ENCODE measurements around the gene GPR153. TPM values are rescaled to one million over a fixed set of nuclear protein-coding genes. Genes with fewer than 3 reads are reported as not detected.

GPR153 gene
- total RNA-seq, 1 experiment from 2014 or later: 3.4 TPM

- DNase-seq: peak; percentile 74
- Histone ChIP-seq H3K4me1 (ENCODE audit: low read length) (peaks cover 26% of the 10 kb centered on the region), H3K4me3 (ENCODE audit: low read length) (peak overlapping the region; percentile 71), H3K9me2 (replicated peaks; ENCODE audit: insufficient read depth, low read length) (no peaks in the 10 kb centered on the region), H3K9ac (ENCODE audit: low read length) (peak overlapping the region; percentile 96), H3K4me2 (ENCODE audit: low read depth, low read length, poor library complexity, severe bottlenecking) (peak overlapping the region; percentile 83), H3K36me3 (ENCODE audit: insufficient read depth, low read length) (peaks cover 28% of the 10 kb centered on the region), H3K27me3 (ENCODE audit: low read length) (no peaks in the 10 kb centered on the region), H4K20me1 (ENCODE audit: insufficient read depth, low read depth, low read length) (peaks cover 31% of the 10 kb centered on the region), H3K79me2 (ENCODE audit: low read length) (peaks cover 52% of the 10 kb centered on the region), H2AFZ (ENCODE audit: low read length) (no peak overlapping the region), H3K27ac (ENCODE audit: low read length) (peak overlapping the region; percentile 66), H3K9me3 (ENCODE audit: low read length) (no peaks in the 10 kb centered on the region)
Observed at GRCh38 chr1:6198646-6199297, 62.1 kb downstream of the GPR153 start.

GRCh38 chr1:6197746-6198427 lies 63.0 kb downstream of the GPR153 start:
- Histone ChIP-seq H3K4me2 (ENCODE audit: low read depth, low read length, poor library complexity, severe bottlenecking) (peak overlapping the region; percentile 83), H3K79me2 (ENCODE audit: low read length) (peaks cover 59% of the 10 kb centered on the region), H3K4me3 (ENCODE audit: low read length) (peak overlapping the region; percentile 71), H4K20me1 (ENCODE audit: insufficient read depth, low read depth, low read length) (peaks cover 33% of the 10 kb centered on the region), H3K9me3 (ENCODE audit: low read length) (no peaks in the 10 kb centered on the region), H3K27ac (ENCODE audit: low read length) (peak overlapping the region; percentile 66; the same call in 1 of the 2 replicates), H2AFZ (ENCODE audit: low read length) (no peak overlapping the region), H3K9ac (ENCODE audit: low read length) (peak overlapping the region; percentile 96), H3K36me3 (ENCODE audit: insufficient read depth, low read length) (peaks cover 32% of the 10 kb centered on the region), H3K9me2 (replicated peaks; ENCODE audit: insufficient read depth, low read length) (no peaks in the 10 kb centered on the region), H3K4me1 (ENCODE audit: low read length) (peaks cover 26% of the 10 kb centered on the region), H3K27me3 (ENCODE audit: low read length) (no peaks in the 10 kb centered on the region)
- DNase-seq: no peak

Other genes starting within 250 kb of the GPR153 start
- gene KCNAB2, start 215.2 kb downstream of the GPR153 start, total RNA-seq (2014; rRNA removed; shearing (Covaris generic); ENCODE audit: low replicate concordance): 27.3 and 57.0 TPM in 2 replicates
- gene CHD5, start 80.8 kb downstream of the GPR153 start, total RNA-seq (2014; rRNA removed; shearing (Covaris generic); ENCODE audit: low replicate concordance): not detected in 2 replicates
- gene RPL22, start 61.5 kb downstream of the GPR153 start, total RNA-seq (2014; rRNA removed; shearing (Covaris generic); ENCODE audit: low replicate concordance): 183 and 271 TPM in 2 replicates
- gene RNF207, start 55.0 kb downstream of the GPR153 start, total RNA-seq (2014; rRNA removed; shearing (Covaris generic); ENCODE audit: low replicate concordance): not detected in 2 replicates
- 31.4 and 38.9 TPM in 2 replicates for gene ICMT, start 25.1 kb downstream of the GPR153 start, total RNA-seq (2014; rRNA removed; shearing (Covaris generic); ENCODE audit: low replicate concordance)
- gene HES3, start 16.9 kb downstream of the GPR153 start, total RNA-seq (2014; rRNA removed; shearing (Covaris generic); ENCODE audit: low replicate concordance): not detected in 2 replicates
- 11.8 and 25.9 TPM in 2 replicates for gene ACOT7, start 132.7 kb upstream of the GPR153 start, total RNA-seq (2014; rRNA removed; shearing (Covaris generic); ENCODE audit: low replicate concordance)
- gene HES2, start 158.8 kb upstream of the GPR153 start, total RNA-seq (2014; rRNA removed; shearing (Covaris generic); ENCODE audit: low replicate concordance): not detected in 2 replicates
- not detected in 2 replicates for gene ESPN, start 163.7 kb upstream of the GPR153 start, total RNA-seq (2014; rRNA removed; shearing (Covaris generic); ENCODE audit: low replicate concordance)
- gene TNFRSF25, start 205.1 kb upstream of the GPR153 start, total RNA-seq (2014; rRNA removed; shearing (Covaris generic); ENCODE audit: low replicate concordance): 0.58 TPM in 1 of 2 replicates, not detected in the other
- 0.25 TPM in 1 of 2 replicates, not detected in the other for gene PLEKHG5, start 230.6 kb upstream of the GPR153 start, total RNA-seq (2014; rRNA removed; shearing (Covaris generic); ENCODE audit: low replicate concordance)

Data from Karpas-422 (cell line).